ENCODE results near the gene PCMTD2. TPM values are rescaled to one million over a fixed set of nuclear protein-coding genes. Genes with fewer than 3 reads are reported as not detected.

PCMTD2 gene
- polyA plus RNA-seq, 1 of the 3 experiments (the other 2 are of a cell fraction), result 50.7 TPM

DNA sequence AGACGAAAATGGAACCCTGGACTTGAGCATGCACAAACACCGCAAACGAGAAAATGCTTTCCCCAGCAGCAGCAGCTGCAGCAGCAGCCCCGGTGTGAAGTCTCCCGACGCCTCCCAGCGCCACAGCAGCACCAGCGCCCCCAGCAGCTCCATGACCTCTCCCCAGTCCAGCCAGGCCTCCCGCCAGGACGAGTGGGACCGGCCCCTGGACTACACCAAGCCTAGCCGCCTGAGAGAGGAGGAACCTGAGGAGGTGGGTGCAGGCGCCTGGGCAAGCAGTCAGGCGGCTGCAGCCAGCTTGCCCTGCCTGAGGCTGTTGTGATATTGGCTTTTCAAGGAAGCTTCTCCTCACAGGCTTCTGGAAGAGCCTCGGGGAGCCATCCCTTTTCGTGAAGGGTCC is 35.8 kb upstream of the PCMTD2 start:
- CTCF ChIA-PET, result no interaction called here

More for the DNA sequence above, 35.8 kb upstream of the PCMTD2 start:
- Histone ChIP-seq H3K4me3 (ENCODE audit: low read depth in 2 of 2, low read length in 1 of 2) (no peak overlapping the region), H3K27me3 (ENCODE audit: insufficient read depth) (no peaks in the 10 kb centered on the region; the same call in 1 of the 2 replicates), H3K9me3 (no peaks in the 10 kb centered on the region), H3K36me3 (replicated peaks in 1 of 2; ENCODE audit: control insufficient read depth in 1 of 2, insufficient read depth in 2 of 2, low read length in 1 of 2) (no peaks in the 10 kb centered on the region), H3K79me2 (ENCODE audit: insufficient read depth) (no peaks in the 10 kb centered on the region), H3F3A (replicated peaks; ENCODE audit: insufficient read depth) (no peaks in the 10 kb centered on the region), H2AFZ (ENCODE audit: low read depth) (no peak overlapping the region), H4K20me1 (ENCODE audit: insufficient read depth) (no peaks in the 10 kb centered on the region), H3K4me1 (ENCODE audit: control insufficient read depth in 1 of 2, insufficient read depth in 2 of 2, low read depth in 1 of 2, low read length in 1 of 2) (peaks cover 11 to 24% of the 10 kb centered on the region in 2 experiments; a peak in 2 of 4 replicates), H3K9ac (no peak overlapping the region), H3K4me2 (no peak overlapping the region), H3K27ac (ENCODE audit: low read depth in 2 of 2, low read length in 1 of 2) (no peak overlapping the region), H3K9me2 (no peaks in the 10 kb centered on the region)
- TF ChIP-seq, protein P1, sequence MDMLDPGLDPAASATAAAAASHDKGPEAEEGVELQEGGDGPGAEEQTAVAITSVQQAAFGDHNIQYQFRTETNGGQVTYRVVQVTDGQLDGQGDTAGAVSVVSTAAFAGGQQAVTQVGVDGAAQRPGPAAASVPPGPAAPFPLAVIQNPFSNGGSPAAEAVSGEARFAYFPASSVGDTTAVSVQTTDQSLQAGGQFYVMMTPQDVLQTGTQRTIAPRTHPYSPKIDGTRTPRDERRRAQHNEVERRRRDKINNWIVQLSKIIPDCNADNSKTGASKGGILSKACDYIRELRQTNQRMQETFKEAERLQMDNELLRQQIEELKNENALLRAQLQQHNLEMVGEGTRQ (IDR thresholded peaks at IDR 0.05; ENCODE audit: borderline replicate concordance, low read depth, low read length), result no peak
- TF ChIP-seq NRF1 (IDR thresholded peaks at IDR 0.05; ENCODE audit: low read depth, low read length), result no peak
- no peak for TF ChIP-seq MXI1 (IDR thresholded peaks at IDR 0.05; ENCODE audit: low read depth, low read length)
- TF ChIP-seq, protein P2, sequence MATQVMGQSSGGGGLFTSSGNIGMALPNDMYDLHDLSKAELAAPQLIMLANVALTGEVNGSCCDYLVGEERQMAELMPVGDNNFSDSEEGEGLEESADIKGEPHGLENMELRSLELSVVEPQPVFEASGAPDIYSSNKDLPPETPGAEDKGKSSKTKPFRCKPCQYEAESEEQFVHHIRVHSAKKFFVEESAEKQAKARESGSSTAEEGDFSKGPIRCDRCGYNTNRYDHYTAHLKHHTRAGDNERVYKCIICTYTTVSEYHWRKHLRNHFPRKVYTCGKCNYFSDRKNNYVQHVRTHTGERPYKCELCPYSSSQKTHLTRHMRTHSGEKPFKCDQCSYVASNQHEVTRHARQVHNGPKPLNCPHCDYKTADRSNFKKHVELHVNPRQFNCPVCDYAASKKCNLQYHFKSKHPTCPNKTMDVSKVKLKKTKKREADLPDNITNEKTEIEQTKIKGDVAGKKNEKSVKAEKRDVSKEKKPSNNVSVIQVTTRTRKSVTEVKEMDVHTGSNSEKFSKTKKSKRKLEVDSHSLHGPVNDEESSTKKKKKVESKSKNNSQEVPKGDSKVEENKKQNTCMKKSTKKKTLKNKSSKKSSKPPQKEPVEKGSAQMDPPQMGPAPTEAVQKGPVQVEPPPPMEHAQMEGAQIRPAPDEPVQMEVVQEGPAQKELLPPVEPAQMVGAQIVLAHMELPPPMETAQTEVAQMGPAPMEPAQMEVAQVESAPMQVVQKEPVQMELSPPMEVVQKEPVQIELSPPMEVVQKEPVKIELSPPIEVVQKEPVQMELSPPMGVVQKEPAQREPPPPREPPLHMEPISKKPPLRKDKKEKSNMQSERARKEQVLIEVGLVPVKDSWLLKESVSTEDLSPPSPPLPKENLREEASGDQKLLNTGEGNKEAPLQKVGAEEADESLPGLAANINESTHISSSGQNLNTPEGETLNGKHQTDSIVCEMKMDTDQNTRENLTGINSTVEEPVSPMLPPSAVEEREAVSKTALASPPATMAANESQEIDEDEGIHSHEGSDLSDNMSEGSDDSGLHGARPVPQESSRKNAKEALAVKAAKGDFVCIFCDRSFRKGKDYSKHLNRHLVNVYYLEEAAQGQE (IDR thresholded peaks at IDR 0.05; ENCODE audit: low read depth, low read length), result no peak
- TF ChIP-seq GATA2 (CRISPR knock-in tag; IDR thresholded peaks at IDR 0.05), result no peak
- TF ChIP-seq NFIC (IDR thresholded peaks at IDR 0.05; ENCODE audit: borderline replicate concordance), result no peak
- no peak for TF ChIP-seq SMC3 (IDR thresholded peaks at IDR 0.05; ENCODE audit: low read depth, low read length)
- no peak for TF ChIP-seq SIN3A (IDR thresholded peaks at IDR 0.05; ENCODE audit: borderline replicate concordance, low read depth, low read length)
- TF ChIP-seq POLR2AphosphoS5 (IDR thresholded peaks at IDR 0.05; ENCODE audit: low read depth, low read length), result no peak
- no peak for TF ChIP-seq RFX5 (IDR thresholded peaks at IDR 0.05; ENCODE audit: low read length)
- TF ChIP-seq FOXJ3 (CRISPR knock-in tag; IDR thresholded peaks at IDR 0.05), result no peak
- TF ChIP-seq, protein P3, sequence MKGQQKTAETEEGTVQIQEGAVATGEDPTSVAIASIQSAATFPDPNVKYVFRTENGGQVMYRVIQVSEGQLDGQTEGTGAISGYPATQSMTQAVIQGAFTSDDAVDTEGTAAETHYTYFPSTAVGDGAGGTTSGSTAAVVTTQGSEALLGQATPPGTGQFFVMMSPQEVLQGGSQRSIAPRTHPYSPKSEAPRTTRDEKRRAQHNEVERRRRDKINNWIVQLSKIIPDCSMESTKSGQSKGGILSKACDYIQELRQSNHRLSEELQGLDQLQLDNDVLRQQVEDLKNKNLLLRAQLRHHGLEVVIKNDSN (IDR thresholded peaks at IDR 0.05; ENCODE audit: borderline replicate concordance, low read depth), result no peak
- TF ChIP-seq FOXM1 (IDR thresholded peaks at IDR 0.05; ENCODE audit: low read depth), result no peak
- TF ChIP-seq TAF1 (IDR thresholded peaks at IDR 0.05; ENCODE audit: borderline replicate concordance, low read depth, low read length), result no peak
- no peak for TF ChIP-seq RAD21 (IDR thresholded peaks at IDR 0.05; ENCODE audit: low read length)
- no peak for TF ChIP-seq CHD2 (IDR thresholded peaks at IDR 0.05; ENCODE audit: low read length, partially characterized antibody)
- TF ChIP-seq, protein P4, sequence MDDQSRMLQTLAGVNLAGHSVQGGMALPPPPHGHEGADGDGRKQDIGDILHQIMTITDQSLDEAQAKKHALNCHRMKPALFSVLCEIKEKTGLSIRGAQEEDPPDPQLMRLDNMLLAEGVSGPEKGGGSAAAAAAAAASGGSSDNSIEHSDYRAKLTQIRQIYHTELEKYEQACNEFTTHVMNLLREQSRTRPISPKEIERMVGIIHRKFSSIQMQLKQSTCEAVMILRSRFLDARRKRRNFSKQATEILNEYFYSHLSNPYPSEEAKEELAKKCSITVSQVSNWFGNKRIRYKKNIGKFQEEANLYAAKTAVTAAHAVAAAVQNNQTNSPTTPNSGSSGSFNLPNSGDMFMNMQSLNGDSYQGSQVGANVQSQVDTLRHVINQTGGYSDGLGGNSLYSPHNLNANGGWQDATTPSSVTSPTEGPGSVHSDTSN (IDR thresholded peaks at IDR 0.05), result no peak
- TF ChIP-seq TCF12 (IDR thresholded peaks at IDR 0.05), result no peak
- DNase-seq, result no peak
- 72% methylated on average over 6 of the region's 16 CpGs for WGBS (ENCODE audit: low lambda C conversion rate)
- POLR2A ChIA-PET, result no interaction called here
